Regular cardiac myocyte (primary cell): ENCODE measurements around the gene CMPK1. TPM values are rescaled to one million over a fixed set of nuclear protein-coding genes. Genes with fewer than 3 reads are reported as not detected.

Source experiments
- total RNA-seq: library from RNA; depleted of rRNA; stranded (reverse); fragments of >200 nt; gene quantifications from 2 replicates; pipeline ENCODE4 v1.2.3, GENCODE V29; 2014

Gene CMPK1, protein sequence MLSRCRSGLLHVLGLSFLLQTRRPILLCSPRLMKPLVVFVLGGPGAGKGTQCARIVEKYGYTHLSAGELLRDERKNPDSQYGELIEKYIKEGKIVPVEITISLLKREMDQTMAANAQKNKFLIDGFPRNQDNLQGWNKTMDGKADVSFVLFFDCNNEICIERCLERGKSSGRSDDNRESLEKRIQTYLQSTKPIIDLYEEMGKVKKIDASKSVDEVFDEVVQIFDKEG
- total RNA-seq: 155 and 177 TPM in 2 replicates

DNA sequence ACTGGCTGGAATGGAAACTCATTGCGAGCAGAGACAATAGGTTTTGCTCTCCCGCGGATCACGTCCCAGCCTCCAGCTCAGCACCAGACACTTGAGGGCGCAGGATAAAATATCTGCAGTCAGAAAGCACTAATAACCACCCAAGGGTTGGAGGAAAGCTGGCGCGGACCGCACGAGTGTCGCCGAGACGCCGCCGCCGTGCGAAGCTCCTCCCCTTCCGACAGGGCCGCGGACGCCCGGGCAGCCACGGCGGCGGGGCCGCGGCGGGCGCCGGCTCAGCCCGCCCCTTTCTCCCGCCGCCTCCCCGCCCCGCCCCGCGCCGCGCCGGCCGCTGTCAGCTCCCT lies at the start of gene CMPK1:
TSS of gene CMPK1 (plus strand) at position 213 of the 344 bp plus-strand sequence. CDS start 156 bp downstream, outside the sequence.

DNA sequence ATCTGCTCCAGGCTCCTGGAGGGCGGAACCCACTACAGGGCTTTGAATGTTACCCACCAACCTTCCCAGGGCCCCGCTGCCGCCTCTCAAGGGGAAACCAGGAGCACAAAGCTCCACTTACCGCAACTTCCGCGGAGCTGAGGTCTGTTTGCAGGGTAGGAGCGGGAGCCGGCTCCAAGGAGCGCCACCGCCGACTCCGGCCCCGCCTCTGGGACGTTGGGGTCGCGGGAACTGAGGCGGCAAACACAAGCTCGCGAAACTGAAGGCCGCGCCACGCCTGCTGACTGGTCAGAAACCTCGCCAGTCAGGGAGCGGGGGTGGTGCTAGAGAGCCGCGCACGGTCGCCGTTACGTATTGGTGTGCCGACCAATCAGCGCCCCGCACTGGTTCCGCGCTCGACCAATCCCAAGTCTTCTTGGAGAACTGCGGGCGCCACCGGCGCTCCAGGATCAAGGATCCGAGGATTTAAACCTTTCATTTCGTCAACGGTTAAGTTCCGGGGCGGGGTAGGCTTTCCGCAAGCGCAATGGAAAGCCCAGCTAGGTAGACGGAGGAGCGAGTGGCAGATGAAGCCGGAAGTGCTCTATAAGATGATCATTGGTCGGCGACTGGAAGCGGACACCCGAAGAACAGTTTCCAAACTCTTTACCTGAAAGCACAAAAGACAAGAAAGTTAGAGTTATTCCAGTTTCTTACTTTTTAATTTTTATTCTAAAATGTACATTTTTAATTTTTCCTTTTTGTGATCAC lies 19.5 kb upstream of the CMPK1 start, which contains the start of gene STIL:
TSS of gene STIL (minus strand) at position 233 of the 750 bp plus-strand sequence. CDS start 3,828 bp downstream, outside the sequence.

DNA sequence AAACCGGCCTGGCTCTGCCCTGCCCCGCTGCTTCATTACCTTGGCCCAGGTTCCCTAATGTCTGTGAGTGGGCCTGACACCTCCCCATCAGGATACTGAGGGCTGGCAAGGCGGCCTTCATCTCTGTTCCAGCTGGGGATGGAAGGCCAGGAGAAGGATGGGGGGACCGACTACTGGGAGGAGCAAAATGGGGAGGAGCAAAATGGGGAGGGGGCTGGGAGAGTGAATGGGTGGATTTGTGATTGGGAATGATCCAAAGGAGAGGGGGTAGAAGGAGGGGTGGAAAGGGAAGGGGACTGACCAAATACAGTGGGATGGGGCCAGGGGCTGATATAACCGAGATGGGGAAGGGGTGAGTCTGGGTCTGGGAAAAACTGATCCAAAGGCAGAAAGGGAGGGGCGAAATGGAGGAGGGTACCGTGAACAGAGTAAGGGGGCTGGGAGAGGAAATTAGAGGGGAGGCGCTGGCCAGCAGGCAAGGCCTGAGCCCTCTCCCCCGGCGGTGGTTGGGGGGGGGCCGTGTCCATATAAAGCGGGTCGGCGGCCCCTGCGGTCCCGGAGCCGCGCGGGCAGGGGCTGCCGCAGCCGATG lies 82.2 kb downstream of the CMPK1 start, which contains the start of gene FOXE3:
TSS of gene FOXE3 (plus strand) at position 558 of the 591 bp plus-strand sequence. CDS start at position 589, 31 bp downstream.

Other genes with a start within 250 kb of the CMPK1 start
- gene CYP4A22, start 196.3 kb upstream of the CMPK1 start, total RNA-seq: not detected in 2 replicates
- 0.58 and 1.7 TPM in 2 replicates for gene PDZK1IP1, start 143.8 kb upstream of the CMPK1 start, total RNA-seq
- gene TAL1, start 101.6 kb upstream of the CMPK1 start, total RNA-seq: 0.19 and 11.3 TPM in 2 replicates
- 4.2 and 13.0 TPM in 2 replicates for gene STIL, start 19.6 kb upstream of the CMPK1 start, total RNA-seq
- not detected in 2 replicates for gene FOXE3, start 82.5 kb downstream of the CMPK1 start, total RNA-seq
- under 0.01 TPM in 2 replicates for gene FOXD2, start 104.3 kb downstream of the CMPK1 start, total RNA-seq